DMS53 (cell line): ENCODE results near the gene SYNE1.

Experiments
- DNase-seq: peaks from one replicate; lab custom pipeline; 2025; lab: John Stamatoyannopoulos, UW

SYNE1 gene

GRCh38 chr6:152313542-152314482 lies 323.4 kb downstream of the SYNE1 start:
- DNase-seq, result no peak

GRCh38 chr6:152312434-152312833 lies 324.7 kb downstream of the SYNE1 start:
- no peak for DNase-seq

GRCh38 chr6:152310371-152310954 lies 326.7 kb downstream of the SYNE1 start:
- no peak for DNase-seq

- peak; percentile 33 for DNase-seq
Observed at GRCh38 chr6:152309648-152310047, 327.5 kb downstream of the SYNE1 start.

GRCh38 chr6:152309006-152309405 lies 328.2 kb downstream of the SYNE1 start:
- DNase-seq, result no peak

GRCh38 chr6:152308306-152308705 lies 328.9 kb downstream of the SYNE1 start:
- no peak for DNase-seq

GRCh38 chr6:152305672-152306071 lies 331.5 kb downstream of the SYNE1 start:
- no peak for DNase-seq

- no peak for DNase-seq
Observed at GRCh38 chr6:152301765-152302568, 335.2 kb downstream of the SYNE1 start.

- peak; percentile 22 for DNase-seq
Observed at GRCh38 chr6:152301021-152301764, 336.0 kb downstream of the SYNE1 start.

- DNase-seq, result peak; percentile 63
Observed at GRCh38 chr6:152300517-152300916, 336.6 kb downstream of the SYNE1 start.

GRCh38 chr6:152298848-152299735 lies 338.1 kb downstream of the SYNE1 start:
- DNase-seq, result peak; percentile 59

- peak; percentile 21 for DNase-seq
Observed at GRCh38 chr6:152298055-152298647, 339.0 kb downstream of the SYNE1 start.

- peak; percentile 56 for DNase-seq
Observed at GRCh38 chr6:152296648-152297376, 340.4 kb downstream of the SYNE1 start.

- peak; percentile 89 for DNase-seq
Observed at GRCh38 chr6:152295920-152296319, 341.2 kb downstream of the SYNE1 start.

- peak; percentile 82 for DNase-seq
Observed at GRCh38 chr6:152295346-152295745, 341.8 kb downstream of the SYNE1 start.

GRCh38 chr6:152293404-152293803 lies 343.8 kb downstream of the SYNE1 start:
- DNase-seq, result peak; percentile 72

- no peak for DNase-seq
Observed at GRCh38 chr6:152292555-152292954, 344.6 kb downstream of the SYNE1 start.

GRCh38 chr6:152290693-152291092 lies 346.5 kb downstream of the SYNE1 start:
- DNase-seq, result no peak

GRCh38 chr6:152277826-152278329 lies 359.3 kb downstream of the SYNE1 start:
- DNase-seq, result peak; percentile 96
